GM21723 (cell line): ENCODE measurements around the gene CACNA2D1.

Source experiments
- ATAC-seq: cut with Tn5 transposase; IDR thresholded peaks from one replicate; pipeline ENCODE4 v1.9.1; 2021; ENCODE audit warnings: mild to moderate bottlenecking, moderate library complexity; ENCODE audit not compliant: unreplicated experiment

CACNA2D1 gene

GRCh38 chr7:82234457-82235049 is 209.0 kb downstream of the CACNA2D1 start:
- ATAC-seq: no peak

- ATAC-seq: no peak
Observed at GRCh38 chr7:82230811-82231581, 212.6 kb downstream of the CACNA2D1 start.

- no peak for ATAC-seq
Observed at GRCh38 chr7:82229164-82229563, 214.4 kb downstream of the CACNA2D1 start.

GRCh38 chr7:82226191-82226590 is 217.4 kb downstream of the CACNA2D1 start:
- ATAC-seq: no peak

GRCh38 chr7:82224529-82224928 is 219.0 kb downstream of the CACNA2D1 start:
- no peak for ATAC-seq

- no peak for ATAC-seq
Observed at GRCh38 chr7:82223580-82223979, 220.0 kb downstream of the CACNA2D1 start.

- ATAC-seq: no peak
Observed at GRCh38 chr7:82221152-82221674, 222.4 kb downstream of the CACNA2D1 start.

- no peak for ATAC-seq
Observed at GRCh38 chr7:82212466-82212865, 231.1 kb downstream of the CACNA2D1 start.

GRCh38 chr7:82211333-82211732 is 232.2 kb downstream of the CACNA2D1 start:
- no peak for ATAC-seq

GRCh38 chr7:82210416-82211184 is 233.0 kb downstream of the CACNA2D1 start:
- no peak for ATAC-seq

- no peak for ATAC-seq
Observed at GRCh38 chr7:82209179-82209747, 234.3 kb downstream of the CACNA2D1 start.

GRCh38 chr7:82204694-82205093 is 238.9 kb downstream of the CACNA2D1 start:
- ATAC-seq: no peak

- ATAC-seq: no peak
Observed at GRCh38 chr7:82202965-82203364, 240.6 kb downstream of the CACNA2D1 start.

- no peak for ATAC-seq
Observed at GRCh38 chr7:82202107-82202506, 241.5 kb downstream of the CACNA2D1 start.

GRCh38 chr7:82200601-82201000 is 243.0 kb downstream of the CACNA2D1 start:
- ATAC-seq: no peak

GRCh38 chr7:82194016-82194643 is 249.4 kb downstream of the CACNA2D1 start:
- ATAC-seq: no peak

GRCh38 chr7:82188636-82189035 is 254.9 kb downstream of the CACNA2D1 start:
- ATAC-seq: no peak

GRCh38 chr7:82185443-82185842 is 258.1 kb downstream of the CACNA2D1 start:
- ATAC-seq: no peak

- ATAC-seq: no peak
Observed at GRCh38 chr7:82183634-82184033, 259.9 kb downstream of the CACNA2D1 start.

- ATAC-seq: no peak
Observed at GRCh38 chr7:82179311-82179710, 264.3 kb downstream of the CACNA2D1 start.

GRCh38 chr7:82175319-82175718 is 268.3 kb downstream of the CACNA2D1 start:
- no peak for ATAC-seq
